Breast epithelium (tissue), 4 donors: ENCODE data around the gene BNC1. TPM values are rescaled to one million over a fixed set of nuclear protein-coding genes. Genes with fewer than 3 reads are reported as not detected.

Experiments used
- DNase-seq, 2 donors: peaks; one replicate each; pipeline ENCODE4 v3.0.0-alpha.2; 2019; ENCODE audit warnings: low spot score in 2 of 2
- H3K27ac ChIP-seq, 2 donors: fragments of 200-600 bp; sonication (generic) in 1 of 2; one replicate each; pipeline ENCODE4 v1.5.1; 2016 to 2019; ENCODE audit warnings: mild to moderate bottlenecking in 1 of 2
- H3K27me3 ChIP-seq, 2 donors: fragments of 200-600 bp; sonication (generic) in 1 of 2; one replicate each; pipeline versions ENCODE4 v1.5.1 to v1.6.0; 2017 to 2019; ENCODE audit warnings: control low read depth in 1 of 2, mild to moderate bottlenecking in 1 of 2
- H3K36me3 ChIP-seq: fragments of 200-600 bp; one replicate; pipeline ENCODE4 v1.5.1; 2019
- H3K4me1 ChIP-seq, 2 donors: fragments of 200-600 bp; sonication (generic); one replicate each; pipeline ENCODE4 v1.5.1; 2016 to 2019; ENCODE audit warnings: control low read depth in 1 of 2
- H3K4me3 ChIP-seq, 3 donors: fragments of 200-600 bp; sonication (generic); 1 replicate in 2 of 3; 2 replicates in 1 of 3; pipeline ENCODE4 v1.5.1; 2016 to 2019; ENCODE audit warnings: mild to moderate bottlenecking in 3 of 3, moderate library complexity in 2 of 3
- H3K9me3 ChIP-seq, 2 donors: fragments of 200-600 bp; sonication (generic) in 1 of 2; one replicate each; pipeline ENCODE4 v1.5.1; 2016 to 2019; ENCODE audit warnings: control low read depth in 1 of 2
- CTCF ChIP-seq, 3 donors: fragments of 450-650 bp; IDR thresholded peaks; one replicate each; pipeline ENCODE4 v1.5.1; 2016 to 2017; ENCODE audit warnings: antibody characterized with exemption in 3 of 3, mild to moderate bottlenecking in 3 of 3, moderate library complexity in 3 of 3
- POLR2A ChIP-seq: fragments of 450-650 bp; IDR thresholded peaks from one replicate; pipeline ENCODE4 v1.6.1; 2016; ENCODE audit warnings: antibody characterized with exemption, mild to moderate bottlenecking, moderate library complexity
- POLR2AphosphoS5 ChIP-seq, 3 donors: sonication (generic); formaldehyde crosslinking; IDR thresholded peaks; one replicate each; pipeline ENCODE4 v1.6.1; 2017; ENCODE audit warnings: antibody characterized with exemption in 3 of 3
- intact Hi-C: fragments of 100-400 bp; cut with DNase I; formaldehyde crosslinking; loops from one replicate; pipeline ENCODE4 v1.15.1; 2023; ENCODE audit warnings: low total_unique reads
- total RNA-seq, 3 donors: library from RNA; depleted of rRNA; stranded (reverse); fragments of >200 nt; gene quantifications; one replicate each; pipeline ENCODE4 v1.1.0, GENCODE V29; 2016

BNC1 gene
- total RNA-seq, 3 donors from 2014 or later, result 0.48 to 10.7 (median 1.6) TPM

GRCh38 chr15:83322691-83323090, 38.2 kb upstream of the BNC1 start:
- DNase-seq, result no peak
- intact Hi-C loops, result no loop called here
- Histone ChIP-seq H3K36me3 (no peaks in the 10 kb centered on the region), H3K27ac (no peak overlapping the region), H3K27me3 (no peaks in the 10 kb centered on the region), H3K4me1 (no peaks in the 10 kb centered on the region), H3K4me3 (no peak overlapping the region), H3K9me3 (no peaks in the 10 kb centered on the region)
- no peak for TF ChIP-seq POLR2AphosphoS5 (IDR thresholded peaks at IDR 0.05)
- no peak for TF ChIP-seq CTCF (IDR thresholded peaks at IDR 0.05)
- TF ChIP-seq POLR2A, result no peak

GRCh38 chr15:83322061-83322460, 37.6 kb upstream of the BNC1 start:
- DNase-seq, result no peak
- H3K9me3 ChIP-seq, result no peaks in the 10 kb centered on the region
- H3K4me3 ChIP-seq, result no peak overlapping the region
- no peaks in the 10 kb centered on the region for H3K4me1 ChIP-seq
- H3K27ac ChIP-seq, result no peak overlapping the region
- H3K36me3 ChIP-seq, result no peaks in the 10 kb centered on the region
- TF ChIP-seq POLR2AphosphoS5 (IDR thresholded peaks at IDR 0.05) (no peak), CTCF (IDR thresholded peaks at IDR 0.05) (no peak), POLR2A (no peak)
- H3K27me3 ChIP-seq, result no peaks in the 10 kb centered on the region
- intact Hi-C loops, result no loop called here

- no peak overlapping the region for H3K27ac ChIP-seq
- intact Hi-C loops, result no loop called here
- H3K4me3 ChIP-seq, result no peak overlapping the region
- no peaks in the 10 kb centered on the region for H3K4me1 ChIP-seq
- DNase-seq, result no peak
- no peaks in the 10 kb centered on the region for H3K36me3 ChIP-seq
- no peaks in the 10 kb centered on the region for H3K9me3 ChIP-seq
- TF ChIP-seq CTCF (IDR thresholded peaks at IDR 0.05), result no peak
- TF ChIP-seq POLR2AphosphoS5 (IDR thresholded peaks at IDR 0.05), result no peak
- TF ChIP-seq POLR2A, result no peak
- no peaks in the 10 kb centered on the region for H3K27me3 ChIP-seq
These were observed 36.4 kb upstream of the BNC1 start for GRCh38 chr15:83320844-83321243.

- intact Hi-C loops, result no loop called here
- H3K27me3 ChIP-seq, result no peaks in the 10 kb centered on the region
- TF ChIP-seq POLR2A, result no peak
- TF ChIP-seq POLR2AphosphoS5 (IDR thresholded peaks at IDR 0.05), result no peak
- no peak for TF ChIP-seq CTCF (IDR thresholded peaks at IDR 0.05)
- no peak overlapping the region for H3K27ac ChIP-seq
- no peak overlapping the region for H3K4me3 ChIP-seq
- H3K36me3 ChIP-seq, result no peaks in the 10 kb centered on the region
- H3K9me3 ChIP-seq, result no peaks in the 10 kb centered on the region
- DNase-seq, result no peak
- H3K4me1 ChIP-seq, result no peaks in the 10 kb centered on the region
These were observed 35.9 kb upstream of the BNC1 start for GRCh38 chr15:83320404-83320803.

GRCh38 chr15:83319771-83320170, 35.3 kb upstream of the BNC1 start:
- Histone ChIP-seq H3K9me3 (no peaks in the 10 kb centered on the region), H3K4me3 (no peak overlapping the region), H3K4me1 (no peaks in the 10 kb centered on the region), H3K36me3 (no peaks in the 10 kb centered on the region), H3K27ac (no peak overlapping the region), H3K27me3 (no peaks in the 10 kb centered on the region)
- intact Hi-C loops, result no loop called here
- no peak for DNase-seq
- TF ChIP-seq POLR2A (no peak), POLR2AphosphoS5 (IDR thresholded peaks at IDR 0.05) (no peak), CTCF (IDR thresholded peaks at IDR 0.05) (no peak)
